GM12865 (cell line): Measurements from ENCODE around the gene CISD1.
"Not testable (repeated sequence)": the region's sequence is repeated elsewhere in the genome, so short reads cannot be mapped to it uniquely, and the experiment has no call there.

ENCODE experiments used
- DNase-seq: peaks from one replicate; pipeline ENCODE4 v3.0.0; 2010; ENCODE audit warnings: low read depth
- H3K4me3 ChIP-seq: 2 replicates; pipeline ENCODE4 v1.5.1; 2011; ENCODE audit warnings: mild to moderate bottlenecking, low read depth, low read length, control low read depth
- TF ChIP-seq, protein P1 (sequence below): IDR thresholded peaks from 2 replicates; pipeline ENCODE4 v1.5.1; 2011; ENCODE audit warnings: low read length, control low read depth, low read depth, inconsistent platforms; ENCODE audit not compliant: insufficient read depth; ENCODE audit errors: missing control alignments

Gene CISD1

DNA sequence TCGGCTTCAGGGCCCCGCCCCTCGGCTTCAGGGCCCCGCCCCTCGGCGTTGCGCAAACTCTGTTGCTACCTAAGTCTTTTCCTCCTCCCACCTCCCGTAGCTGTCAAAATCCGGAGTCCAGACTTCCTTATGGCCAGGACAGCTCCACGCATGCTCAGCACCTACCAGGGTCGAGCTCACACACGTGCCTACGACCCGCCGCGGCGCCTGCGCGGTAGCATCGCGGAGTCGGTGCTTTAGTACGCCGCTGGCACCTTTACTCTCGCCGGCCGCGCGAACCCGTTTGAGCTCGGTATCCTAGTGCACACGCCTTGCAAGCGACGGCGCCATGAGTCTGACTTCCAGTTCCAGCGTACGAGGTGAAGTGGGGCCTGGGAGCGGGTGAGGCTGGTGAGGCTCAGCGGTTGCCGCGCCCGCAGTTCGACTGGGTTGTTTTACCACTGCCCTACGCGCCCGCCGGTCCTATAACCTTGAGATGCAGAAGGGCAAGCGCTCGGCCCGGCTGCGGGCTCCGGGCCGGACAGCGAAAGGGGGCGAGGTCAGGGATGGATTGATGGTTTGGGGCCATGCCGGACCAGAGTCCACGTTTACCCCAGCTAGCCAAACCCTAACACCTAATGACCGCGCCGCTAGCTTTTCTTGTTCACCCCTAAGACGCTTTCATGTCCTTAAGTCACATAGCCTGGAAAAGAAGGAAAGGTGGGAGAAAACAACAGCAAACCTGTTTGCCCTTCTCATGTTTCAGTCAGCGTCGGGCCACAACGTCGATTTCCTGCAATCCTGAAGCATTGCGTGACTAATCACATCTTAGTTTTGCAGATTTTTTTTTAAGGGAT lies at the start of gene CISD1:
CISD1 (plus strand) TSS at position 217 of the 836 bp plus-strand sequence; CDS start at position 329, 112 bp downstream.
- DNase-seq, result peak; percentile 100
- TF ChIP-seq, protein P1, sequence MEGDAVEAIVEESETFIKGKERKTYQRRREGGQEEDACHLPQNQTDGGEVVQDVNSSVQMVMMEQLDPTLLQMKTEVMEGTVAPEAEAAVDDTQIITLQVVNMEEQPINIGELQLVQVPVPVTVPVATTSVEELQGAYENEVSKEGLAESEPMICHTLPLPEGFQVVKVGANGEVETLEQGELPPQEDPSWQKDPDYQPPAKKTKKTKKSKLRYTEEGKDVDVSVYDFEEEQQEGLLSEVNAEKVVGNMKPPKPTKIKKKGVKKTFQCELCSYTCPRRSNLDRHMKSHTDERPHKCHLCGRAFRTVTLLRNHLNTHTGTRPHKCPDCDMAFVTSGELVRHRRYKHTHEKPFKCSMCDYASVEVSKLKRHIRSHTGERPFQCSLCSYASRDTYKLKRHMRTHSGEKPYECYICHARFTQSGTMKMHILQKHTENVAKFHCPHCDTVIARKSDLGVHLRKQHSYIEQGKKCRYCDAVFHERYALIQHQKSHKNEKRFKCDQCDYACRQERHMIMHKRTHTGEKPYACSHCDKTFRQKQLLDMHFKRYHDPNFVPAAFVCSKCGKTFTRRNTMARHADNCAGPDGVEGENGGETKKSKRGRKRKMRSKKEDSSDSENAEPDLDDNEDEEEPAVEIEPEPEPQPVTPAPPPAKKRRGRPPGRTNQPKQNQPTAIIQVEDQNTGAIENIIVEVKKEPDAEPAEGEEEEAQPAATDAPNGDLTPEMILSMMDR, result no peak

DNA sequence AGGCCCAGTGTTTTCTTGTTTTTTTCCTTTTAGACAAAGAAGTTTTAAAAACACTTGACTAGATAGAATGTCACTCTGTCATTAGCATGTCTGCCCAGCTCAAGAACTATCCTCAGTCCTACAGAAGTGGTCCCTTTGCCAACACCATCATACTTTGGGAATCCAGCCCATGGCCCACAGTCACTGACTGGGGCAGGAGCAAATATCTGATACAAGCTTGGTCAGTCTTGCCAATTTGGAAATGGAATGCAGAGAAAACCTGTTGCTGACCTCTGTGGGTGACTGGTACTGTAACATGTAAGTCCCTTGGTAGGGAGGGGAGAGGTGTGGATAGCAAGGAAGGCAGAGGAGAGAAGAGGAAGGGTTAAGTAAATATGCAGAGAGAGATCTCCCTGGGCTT lies 49.1 kb upstream of the CISD1 start:
- TF ChIP-seq, protein P1, result no peak
- DNase-seq, result no peak
- H3K4me3 ChIP-seq, result no peak overlapping the region

More for the DNA sequence above, at the start of gene CISD1:
- H3K4me3 ChIP-seq, result peak within 1 kb of the TSS; percentile 96

DNA sequence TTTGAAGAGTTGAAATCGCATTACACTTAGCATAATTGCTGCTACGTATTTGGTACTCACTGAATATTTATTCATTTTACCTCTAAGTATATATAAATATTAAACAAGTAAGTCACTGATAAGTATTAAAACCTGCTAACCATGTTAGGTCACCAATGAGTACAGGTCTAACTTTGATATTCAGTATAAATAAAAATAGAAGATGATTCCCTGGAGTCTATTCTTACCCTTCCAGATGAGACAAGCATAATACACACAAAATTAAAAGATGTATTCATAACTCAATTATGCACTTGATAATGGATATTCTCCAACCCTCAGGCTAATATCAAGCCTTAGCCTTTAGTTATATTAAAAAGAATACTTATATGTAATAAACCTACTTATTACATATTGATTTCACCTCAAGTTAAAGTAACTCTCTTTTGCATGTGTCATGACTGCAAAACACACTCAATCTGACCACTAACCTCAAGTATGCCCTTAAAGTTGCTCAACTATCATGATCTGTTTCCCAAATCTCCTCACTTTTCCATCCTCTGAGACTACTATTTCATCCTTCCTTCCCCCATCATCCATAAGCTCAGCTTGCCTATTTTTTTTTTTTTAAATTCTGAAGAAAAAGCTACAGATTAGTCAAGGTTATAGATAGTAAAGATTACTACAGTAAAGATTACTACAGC lies 48.1 kb upstream of the CISD1 start:
- TF ChIP-seq, protein P1, result no peak
- no peak overlapping the region for H3K4me3 ChIP-seq
- DNase-seq, result no peak

DNA sequence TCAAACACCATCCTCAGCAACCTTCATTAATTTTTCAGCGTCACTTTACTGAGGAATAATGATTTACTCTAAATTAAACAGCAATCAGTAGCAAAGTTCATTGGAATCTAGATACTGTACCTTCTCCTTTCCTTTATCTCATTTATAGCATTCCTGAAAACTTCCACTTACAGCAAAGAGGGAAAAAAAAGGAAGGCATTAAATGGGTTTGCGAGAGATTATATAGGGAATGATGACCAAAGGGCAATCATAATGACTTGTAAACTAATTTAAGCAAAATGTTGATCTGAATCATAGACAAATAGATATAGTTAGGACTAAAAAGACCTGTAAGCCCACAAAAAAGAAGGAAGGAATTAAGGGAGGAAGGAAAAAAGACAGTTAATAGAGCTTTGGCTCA lies 43.3 kb upstream of the CISD1 start:
- no peak overlapping the region for H3K4me3 ChIP-seq
- DNase-seq, result no peak
- TF ChIP-seq, protein P1, result no peak

DNA sequence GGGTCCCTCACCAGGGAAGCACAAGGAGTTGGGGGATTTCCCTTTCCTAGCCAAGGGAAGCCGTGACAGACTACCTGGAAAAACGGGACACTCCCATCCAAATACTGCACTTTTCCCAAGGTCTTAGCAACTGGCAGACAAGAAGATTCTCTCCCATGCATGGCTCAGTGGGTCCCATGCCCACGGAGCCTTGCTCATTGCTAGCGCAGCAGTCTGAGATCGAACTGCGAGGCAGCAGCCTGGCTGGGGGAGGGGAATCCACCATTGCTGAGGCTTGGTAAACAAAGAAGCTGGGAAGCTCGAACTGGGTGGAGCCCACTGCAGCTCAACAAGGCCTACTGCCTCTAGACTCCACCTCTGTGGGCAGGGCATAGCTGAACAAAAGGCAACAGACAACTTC lies 39.1 kb upstream of the CISD1 start:
- not testable (repeated sequence) for DNase-seq, H3K4me3 ChIP-seq

DNA sequence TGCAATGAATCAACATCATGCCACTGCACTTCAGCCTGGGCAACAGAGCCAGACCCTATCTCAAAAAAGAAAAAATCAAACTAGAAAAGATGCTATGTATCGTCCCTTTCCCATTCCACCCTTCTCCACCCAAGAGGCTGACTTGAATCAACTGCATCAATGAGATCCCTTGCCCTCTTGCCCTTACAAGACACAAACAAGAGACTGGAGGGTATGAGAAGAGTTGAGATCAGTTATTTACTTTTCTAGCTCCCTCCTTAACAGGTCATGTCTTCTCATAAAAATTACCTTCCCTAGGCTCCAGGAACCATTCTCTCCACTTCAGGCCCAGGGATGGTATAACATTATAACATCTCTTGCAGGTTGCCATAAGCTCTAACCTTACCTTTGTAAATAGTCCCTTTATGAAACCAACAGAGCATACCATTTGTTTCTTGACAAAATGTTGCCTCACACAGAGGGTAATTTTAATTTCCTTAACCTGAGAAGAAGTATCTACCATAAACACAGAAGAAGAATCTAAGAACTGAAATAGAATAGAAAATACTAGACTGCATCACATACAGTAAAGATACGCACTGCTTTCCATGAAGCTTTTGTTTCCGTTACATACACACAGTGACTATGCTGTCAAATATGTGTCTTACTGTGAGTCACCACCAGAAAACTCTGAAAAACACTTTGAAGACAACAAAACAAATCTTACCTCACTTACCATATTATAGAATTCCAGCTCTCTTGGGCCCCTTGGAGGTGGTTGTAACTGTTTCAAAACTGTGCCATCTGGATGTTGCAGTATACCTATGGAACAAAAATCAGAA lies 31.7 kb upstream of the CISD1 start:
- H3K4me3 ChIP-seq, result no peak overlapping the region
- TF ChIP-seq, protein P1, result no peak
- no peak for DNase-seq

DNA sequence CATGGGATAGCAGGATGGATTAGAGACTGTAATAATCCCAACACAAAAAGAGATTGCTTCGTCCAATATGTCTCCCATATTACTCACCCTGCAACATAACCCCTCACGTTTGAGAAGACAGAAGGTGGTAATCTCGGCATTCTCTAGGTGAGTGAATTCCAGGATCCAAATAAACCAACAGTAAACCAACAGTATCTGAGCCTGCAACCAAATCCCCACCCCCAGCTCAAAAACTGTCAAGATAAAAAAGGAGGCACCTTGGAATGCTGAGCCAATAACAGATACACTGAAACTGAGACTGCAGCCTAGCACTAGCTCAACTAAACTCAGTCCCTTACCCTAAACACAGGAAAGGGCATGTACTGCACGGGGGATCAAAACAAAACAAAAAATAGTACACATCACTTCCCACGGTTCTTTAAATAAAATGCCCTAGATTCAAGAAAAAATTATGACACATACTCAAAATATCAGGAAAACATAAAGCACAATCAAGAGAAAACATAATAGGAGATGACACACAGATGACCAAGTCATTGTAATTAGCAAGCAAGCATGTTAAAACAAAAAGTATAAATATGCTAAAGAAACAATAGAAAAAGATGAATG lies 29.3 kb upstream of the CISD1 start:
- no peak for DNase-seq
- no peak overlapping the region for H3K4me3 ChIP-seq
- TF ChIP-seq, protein P1, result no peak
